Effector memory CD8-positive, alpha-beta T cell (primary cell): ENCODE data around the gene CEP104.
A peak's percentile ranks its signal among the peaks of the same experiment; 100 is the strongest.

ENCODE experiments used
- ATAC-seq: fragments of 150-1000 bp; cut with Tn5 transposase; replicated peaks from 2 replicates; pipeline ENCODE4 v1.10.0; 2021; ENCODE audit warnings: mild to moderate bottlenecking, moderate library complexity
- DNase-seq, 3 experiments: peaks; one replicate each; pipeline ENCODE4 v3.0.0; 2021
- H3K27ac Mint-ChIP-seq, 2 donors: one replicate each; pipeline ENCODE4 v1.8.0; 2022; ENCODE audit warnings: mild to moderate bottlenecking in 2 of 2, mixed read lengths in 2 of 2, moderate library complexity in 2 of 2
- H3K27me3 Mint-ChIP-seq, 2 donors: one replicate each; pipeline ENCODE4 v1.8.0; 2022; ENCODE audit warnings: mixed read lengths in 2 of 2
- H3K36me3 Mint-ChIP-seq: one replicate; pipeline ENCODE4 v1.8.0; 2022; ENCODE audit warnings: mild to moderate bottlenecking, moderate library complexity, mixed read lengths; ENCODE audit not compliant: insufficient read depth
- H3K4me1 Mint-ChIP-seq, 2 donors: one replicate each; pipeline ENCODE4 v1.8.0; 2022; ENCODE audit warnings: low read depth in 2 of 2, mixed read lengths in 2 of 2
- H3K4me3 Mint-ChIP-seq, 2 donors: one replicate each; pipeline ENCODE4 v1.8.0; 2022; ENCODE audit warnings: mild to moderate bottlenecking in 2 of 2, mixed read lengths in 2 of 2, moderate library complexity in 2 of 2
- H3K9me3 Mint-ChIP-seq, 2 donors: one replicate each; pipeline ENCODE4 v1.8.0; 2022; ENCODE audit warnings: mixed read lengths in 2 of 2

CEP104 gene

GRCh38 chr1:3770047-3770765 is 86.8 kb downstream of the CEP104 start:
- Mint-ChIP-seq H3K27me3 (peaks cover 13 to 39% of the 10 kb centered on the region in 2 donors), H3K4me3 (peak overlapping the region in 1 of 2 donors; percentile 74), H3K36me3 (no peaks in the 10 kb centered on the region), H3K27ac (no peak overlapping the region), H3K4me1 (peaks cover 4 to 5% of the 10 kb centered on the region in 2 donors), H3K9me3 (no peaks in the 10 kb centered on the region)
- DNase-seq (no peak), ATAC-seq (no peak)

DNA sequence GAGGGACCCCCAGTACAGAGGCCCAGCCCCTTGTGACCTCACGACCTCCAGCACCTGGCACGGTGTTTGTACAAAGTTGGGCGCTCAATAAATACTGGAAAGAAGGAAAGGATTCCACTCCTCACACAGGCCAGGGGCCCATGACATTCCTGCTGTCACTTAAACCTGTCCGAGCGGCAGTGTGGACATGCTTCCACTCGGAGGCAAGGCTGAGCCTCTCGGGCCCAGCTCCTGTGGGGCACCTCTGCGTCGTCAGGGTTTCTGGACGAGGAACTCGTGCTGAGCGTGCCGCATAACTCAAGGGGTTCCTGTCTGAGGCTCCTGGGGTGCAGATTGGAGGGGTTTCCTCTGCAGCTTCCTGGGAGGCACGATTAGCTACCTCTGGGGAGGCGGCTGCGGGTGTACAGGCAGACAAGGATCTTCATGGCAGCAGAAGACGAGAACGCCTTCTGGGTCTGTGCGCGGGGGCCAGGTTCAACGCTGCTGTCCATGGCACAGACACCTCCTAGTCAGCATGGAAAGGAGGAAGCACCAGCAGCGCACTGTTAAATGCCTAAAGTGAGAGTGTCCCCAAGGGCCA is 88.1 kb downstream of the CEP104 start:
- no peak for ATAC-seq

GRCh38 chr1:3767328-3767925 is 89.6 kb downstream of the CEP104 start:
- no peaks in the 10 kb centered on the region for H3K36me3 Mint-ChIP-seq
- H3K27me3 Mint-ChIP-seq, result peaks cover 30 to 57% of the 10 kb centered on the region in 2 donors
- DNase-seq (no peak), ATAC-seq (no peak)
- H3K27ac Mint-ChIP-seq, result no peak overlapping the region
- H3K4me1 Mint-ChIP-seq, result peaks cover 4 to 5% of the 10 kb centered on the region in 2 donors
- H3K9me3 Mint-ChIP-seq, result no peaks in the 10 kb centered on the region
- H3K4me3 Mint-ChIP-seq, result no peak overlapping the region

More for the DNA sequence above, 88.1 kb downstream of the CEP104 start:
- Mint-ChIP-seq H3K36me3 (no peaks in the 10 kb centered on the region), H3K4me1 (peaks cover 4 to 5% of the 10 kb centered on the region in 2 donors), H3K27me3 (peaks cover 19 to 44% of the 10 kb centered on the region in 2 donors), H3K27ac (no peak overlapping the region), H3K9me3 (no peaks in the 10 kb centered on the region), H3K4me3 (no peak overlapping the region)
- DNase-seq, result no peak

DNA sequence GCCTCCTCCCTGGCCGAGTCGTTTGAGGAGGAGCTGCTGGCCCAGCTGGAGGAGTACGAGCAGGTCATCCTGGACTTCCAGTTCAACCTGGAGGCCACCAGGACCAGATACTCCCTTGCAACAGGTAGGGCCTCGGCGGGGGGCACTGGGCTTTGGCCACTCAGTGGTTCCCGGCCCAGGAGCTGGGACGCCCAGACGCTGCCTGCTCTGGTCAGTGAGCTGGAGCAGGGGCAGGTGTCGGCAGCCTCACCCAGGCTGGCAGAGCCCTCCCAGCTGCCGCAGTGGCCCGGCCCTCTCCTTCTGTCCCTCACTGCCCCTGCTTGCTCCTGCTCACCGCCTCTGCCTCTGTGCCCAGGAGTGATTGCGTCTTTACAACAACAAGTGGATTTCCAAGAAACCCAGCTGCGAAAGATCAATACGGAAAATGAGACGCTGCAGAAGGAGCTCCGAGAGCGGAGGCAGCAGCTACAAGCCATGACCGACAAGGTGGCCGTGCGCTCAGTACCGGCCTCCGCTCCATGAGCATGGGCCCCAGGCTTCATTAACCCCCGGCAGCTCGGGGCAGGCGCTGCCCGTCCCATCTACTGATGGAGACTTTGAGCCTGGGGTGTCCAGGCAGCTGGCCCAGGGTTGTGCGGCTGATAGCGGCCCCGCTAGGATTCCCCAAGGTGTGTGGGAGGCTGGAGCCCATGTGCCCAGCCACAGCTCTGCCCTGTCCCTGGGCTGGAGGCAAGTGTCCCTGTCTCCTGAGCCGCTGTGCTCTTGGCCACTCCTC is 93.5 kb downstream of the CEP104 start:
- ATAC-seq (no peak), DNase-seq (no peak)
- peaks cover 55 to 81% of the 10 kb centered on the region in 2 donors for H3K27me3 Mint-ChIP-seq
- no peak overlapping the region for H3K27ac Mint-ChIP-seq
- no peak overlapping the region for H3K4me3 Mint-ChIP-seq
- no peaks in the 10 kb centered on the region for H3K36me3 Mint-ChIP-seq
- H3K4me1 Mint-ChIP-seq, result no peaks in the 10 kb centered on the region
- no peaks in the 10 kb centered on the region for H3K9me3 Mint-ChIP-seq

DNA sequence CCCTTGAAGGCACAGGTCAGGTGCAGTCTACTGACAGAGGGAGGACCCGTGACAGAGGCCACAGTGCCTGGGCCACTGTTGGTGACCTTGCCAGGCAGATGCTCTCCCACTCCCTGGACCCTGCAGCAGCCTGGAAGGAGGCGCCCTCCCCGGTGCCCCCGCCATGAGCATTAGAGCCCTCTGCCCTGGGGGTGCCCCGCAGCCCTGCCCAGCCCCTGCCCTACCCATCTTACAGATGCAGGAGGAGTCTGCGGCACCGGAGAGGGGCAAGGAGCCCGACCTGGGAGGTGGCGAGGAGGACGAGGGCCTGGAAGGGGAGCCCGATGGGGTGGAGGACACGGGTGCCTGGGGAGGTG is 94.2 kb downstream of the CEP104 start:
- Mint-ChIP-seq H3K27me3 (peaks cover 55 to 75% of the 10 kb centered on the region in 2 donors), H3K36me3 (no peaks in the 10 kb centered on the region), H3K27ac (no peak overlapping the region), H3K9me3 (no peaks in the 10 kb centered on the region), H3K4me3 (no peak overlapping the region), H3K4me1 (no peaks in the 10 kb centered on the region)
- DNase-seq (no peak), ATAC-seq (no peak)

DNA sequence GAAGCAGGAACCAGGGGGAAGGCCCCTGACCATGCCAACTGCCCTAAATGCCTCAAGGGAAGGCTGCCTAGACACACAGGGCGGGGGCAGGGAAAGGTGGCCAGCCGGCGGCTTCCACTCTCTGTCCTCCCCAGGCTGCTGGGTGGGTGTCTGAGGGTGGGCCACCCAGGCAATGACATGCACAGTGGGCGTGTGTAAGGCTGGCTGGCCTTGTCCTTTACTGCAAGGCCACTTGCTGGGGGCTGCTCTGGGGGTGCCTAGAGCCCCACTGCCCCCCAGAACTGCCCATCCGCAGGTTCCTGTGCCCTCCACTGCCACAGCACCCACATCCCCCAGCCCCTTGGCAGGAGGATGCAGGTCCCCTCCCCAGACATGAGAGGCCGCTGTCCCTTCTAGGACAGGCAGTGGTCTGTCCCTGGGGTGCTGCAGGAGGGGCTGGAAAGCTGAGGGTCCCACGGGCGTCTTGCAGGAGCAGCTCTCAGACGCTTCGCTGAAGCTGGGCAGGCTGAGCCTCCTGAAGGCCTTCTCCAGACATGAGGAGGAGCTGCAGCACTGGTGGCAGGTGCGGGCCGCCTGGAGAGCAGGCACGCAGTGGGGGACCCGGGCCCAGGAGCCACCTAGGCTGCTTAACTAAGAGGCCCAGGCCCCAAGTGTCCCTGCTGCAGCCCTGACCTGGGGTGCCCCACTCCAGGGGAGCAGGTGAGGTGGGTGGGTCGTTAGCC is 94.7 kb downstream of the CEP104 start:
- H3K36me3 Mint-ChIP-seq, result no peaks in the 10 kb centered on the region
- H3K4me3 Mint-ChIP-seq, result no peak overlapping the region
- H3K27me3 Mint-ChIP-seq, result peaks cover 50 to 71% of the 10 kb centered on the region in 2 donors
- no peaks in the 10 kb centered on the region for H3K9me3 Mint-ChIP-seq
- DNase-seq (no peak), ATAC-seq (no peak)
- no peak overlapping the region for H3K27ac Mint-ChIP-seq
- H3K4me1 Mint-ChIP-seq, result no peaks in the 10 kb centered on the region
